GM21529 (cell line): Measurements from ENCODE around the gene ABHD15.

ENCODE experiments used
- ATAC-seq: cut with Tn5 transposase; IDR thresholded peaks from one replicate; pipeline ENCODE4 v1.9.1; 2021; ENCODE audit not compliant: unreplicated experiment

ABHD15 gene, protein sequence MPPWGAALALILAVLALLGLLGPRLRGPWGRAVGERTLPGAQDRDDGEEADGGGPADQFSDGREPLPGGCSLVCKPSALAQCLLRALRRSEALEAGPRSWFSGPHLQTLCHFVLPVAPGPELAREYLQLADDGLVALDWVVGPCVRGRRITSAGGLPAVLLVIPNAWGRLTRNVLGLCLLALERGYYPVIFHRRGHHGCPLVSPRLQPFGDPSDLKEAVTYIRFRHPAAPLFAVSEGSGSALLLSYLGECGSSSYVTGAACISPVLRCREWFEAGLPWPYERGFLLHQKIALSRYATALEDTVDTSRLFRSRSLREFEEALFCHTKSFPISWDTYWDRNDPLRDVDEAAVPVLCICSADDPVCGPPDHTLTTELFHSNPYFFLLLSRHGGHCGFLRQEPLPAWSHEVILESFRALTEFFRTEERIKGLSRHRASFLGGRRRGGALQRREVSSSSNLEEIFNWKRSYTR

DNA sequence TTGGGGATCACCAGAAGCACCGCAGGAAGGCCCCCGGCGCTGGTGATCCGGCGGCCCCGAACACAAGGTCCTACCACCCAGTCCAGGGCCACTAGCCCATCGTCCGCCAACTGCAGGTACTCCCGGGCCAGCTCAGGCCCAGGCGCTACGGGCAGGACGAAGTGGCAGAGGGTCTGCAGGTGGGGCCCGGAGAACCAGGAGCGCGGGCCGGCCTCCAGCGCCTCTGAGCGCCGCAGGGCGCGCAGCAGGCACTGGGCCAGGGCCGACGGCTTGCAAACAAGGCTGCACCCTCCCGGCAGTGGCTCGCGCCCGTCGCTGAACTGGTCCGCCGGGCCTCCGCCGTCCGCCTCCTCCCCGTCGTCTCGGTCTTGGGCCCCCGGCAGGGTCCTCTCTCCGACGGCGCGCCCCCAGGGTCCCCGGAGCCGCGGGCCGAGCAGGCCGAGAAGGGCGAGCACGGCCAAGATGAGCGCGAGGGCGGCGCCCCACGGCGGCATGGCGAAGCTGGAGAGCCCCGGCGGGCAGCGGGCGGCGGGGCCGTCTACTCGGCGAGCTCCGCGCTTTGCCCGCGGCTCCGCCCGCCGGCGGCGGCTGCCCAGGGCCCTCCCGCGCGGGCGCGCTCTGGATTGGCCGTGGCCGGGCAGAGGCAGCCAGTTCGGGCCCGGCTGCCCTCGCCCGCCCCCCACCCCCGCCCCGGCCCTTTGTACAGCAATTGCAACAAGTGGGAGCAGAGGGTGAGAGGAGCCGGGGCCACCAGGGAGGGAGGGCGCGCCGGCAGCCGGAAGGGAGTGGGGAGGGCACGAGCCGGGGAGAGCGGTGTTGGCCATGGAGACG, at the start of gene ABHD15:
TSS of gene ABHD15 (minus strand) at position 565 of the 831 bp plus-strand sequence. CDS start at position 494, 71 bp downstream.
- ATAC-seq, result peak; percentile 21

DNA sequence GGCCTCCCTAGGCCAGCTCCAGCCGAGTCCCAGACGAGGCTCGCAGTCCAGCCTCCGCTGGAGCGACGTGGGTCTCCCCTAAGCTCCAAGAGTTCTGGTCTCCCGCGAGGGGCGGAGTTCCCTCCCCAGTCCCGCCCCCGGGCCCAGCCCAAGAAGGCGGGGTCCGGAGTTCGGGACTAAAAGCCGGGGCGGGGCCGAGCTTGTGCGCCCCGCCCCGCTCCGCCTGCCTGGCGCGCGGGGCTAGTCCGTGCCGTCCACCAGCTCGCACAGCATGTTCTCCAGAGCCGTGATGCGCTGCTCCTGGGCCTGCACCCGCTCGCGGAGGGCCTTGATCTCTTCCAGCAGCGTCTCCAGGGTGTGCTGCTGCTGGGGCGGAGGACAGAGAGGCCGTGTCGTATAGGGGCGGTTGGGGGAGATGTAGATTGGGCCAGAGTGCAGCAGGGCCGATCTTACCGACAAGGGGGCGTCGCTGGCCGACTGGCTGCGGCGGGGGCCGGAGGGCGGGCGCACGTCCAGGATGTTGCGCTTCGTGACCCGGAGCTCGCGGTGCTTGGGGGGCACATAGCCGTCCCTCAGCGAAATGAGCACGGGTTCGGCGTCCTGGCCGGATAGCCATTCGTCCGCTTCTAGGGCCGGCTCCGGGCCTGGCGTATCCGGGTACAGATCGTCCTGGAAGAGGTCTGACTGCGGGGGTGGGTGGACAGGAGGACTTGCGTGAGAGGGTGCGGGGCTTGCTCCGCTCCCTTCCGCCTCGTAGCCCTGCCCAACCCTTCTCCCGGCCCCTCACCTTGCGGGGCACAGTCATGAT, 48.9 kb upstream of the ABHD15 start:
- ATAC-seq, result peak; percentile 61

DNA sequence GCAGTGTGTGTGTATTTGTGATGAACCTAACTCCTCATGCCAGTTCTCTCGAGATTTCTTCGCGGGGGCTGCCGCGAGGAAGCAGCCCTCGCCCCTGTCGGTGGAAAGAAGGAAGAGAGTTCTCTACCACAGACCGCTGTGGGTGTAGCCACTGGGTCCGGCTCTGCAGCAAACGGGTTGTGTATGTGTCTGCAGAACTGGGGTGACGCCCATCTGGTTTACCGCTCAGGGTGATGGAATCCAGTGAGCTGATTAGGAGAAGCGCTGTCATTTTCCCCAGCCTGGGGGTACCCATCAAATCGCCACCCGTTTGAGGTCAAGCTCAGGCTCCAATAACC, 48.2 kb upstream of the ABHD15 start:
- ATAC-seq, result no peak

DNA sequence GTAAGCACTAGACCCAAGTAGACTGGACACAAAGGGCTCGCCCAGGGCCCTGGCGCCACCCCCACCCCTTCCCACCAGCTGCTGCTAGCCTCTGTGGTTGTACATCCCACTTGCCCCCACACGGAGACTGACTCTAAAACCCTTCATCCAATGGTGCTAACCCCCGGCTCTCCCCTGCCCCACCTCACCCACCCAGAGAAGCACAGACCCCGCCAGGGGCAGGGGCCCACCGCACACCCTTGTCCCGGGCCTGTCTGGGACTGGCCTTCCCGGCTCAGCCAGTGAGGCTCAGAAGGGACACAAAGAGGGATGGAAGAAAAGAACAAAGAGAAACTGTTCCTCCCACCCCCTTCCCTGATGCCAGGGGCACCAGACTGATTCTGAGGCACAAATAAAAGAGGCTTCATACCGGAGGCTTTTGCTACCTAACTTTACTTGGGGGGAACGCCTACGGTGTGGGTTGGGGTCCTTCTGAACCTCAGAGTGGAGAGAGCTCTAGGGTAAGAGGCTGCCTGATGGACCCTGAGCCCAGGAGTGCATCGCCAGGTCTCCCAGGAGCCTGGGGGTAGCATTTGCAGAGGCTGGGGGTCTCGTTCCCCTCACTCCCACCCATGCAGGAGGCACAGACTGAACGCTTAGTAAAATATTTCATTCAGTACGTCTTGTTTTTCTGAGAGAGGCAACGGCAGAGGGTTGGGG, 47.7 kb upstream of the ABHD15 start:
- ATAC-seq, result no peak

DNA sequence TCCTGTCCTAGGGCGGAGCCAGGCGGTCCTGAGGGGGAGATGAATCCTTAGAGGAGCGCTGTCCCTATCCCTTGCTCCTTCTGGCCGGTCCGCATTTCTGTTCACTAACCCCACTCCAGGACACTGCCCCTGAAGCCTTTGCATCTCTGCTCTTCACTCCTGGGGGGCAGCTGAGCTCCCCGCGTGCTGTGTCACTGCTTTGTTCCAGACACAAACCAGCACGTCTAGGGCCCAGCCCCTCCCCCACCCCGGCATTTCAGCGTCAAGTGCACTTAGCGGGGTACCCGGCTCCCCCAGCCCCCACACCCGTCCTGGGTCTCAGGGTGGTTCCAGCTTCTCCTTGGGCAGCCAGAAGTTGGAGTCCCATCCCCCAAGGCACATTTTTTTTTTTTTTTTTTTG, 47.0 kb upstream of the ABHD15 start:
- no peak for ATAC-seq

DNA sequence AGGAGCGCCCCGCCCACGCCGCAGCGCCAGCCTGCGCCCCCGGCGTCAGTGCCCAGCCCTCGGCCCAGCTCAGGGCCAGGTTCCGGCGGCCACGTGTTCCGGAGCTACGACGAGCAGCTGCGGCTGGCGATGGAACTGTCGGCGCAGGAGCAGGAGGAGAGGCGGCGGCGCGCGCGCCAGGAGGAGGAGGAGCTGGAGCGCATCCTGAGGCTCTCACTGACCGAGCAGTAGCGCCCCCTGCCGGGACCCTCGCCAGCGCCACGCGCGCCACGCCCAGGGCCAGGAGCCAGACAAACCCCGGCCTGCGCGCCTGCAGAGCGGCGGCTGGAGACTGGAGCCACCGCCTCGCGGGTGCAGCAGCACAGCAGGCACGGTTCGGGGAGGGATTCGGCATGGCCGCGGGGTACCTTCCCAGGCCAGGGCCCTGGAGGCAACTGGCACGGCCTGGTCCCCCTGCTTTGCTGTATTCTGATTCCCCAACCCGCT, 46.6 kb upstream of the ABHD15 start:
- ATAC-seq, result no peak

DNA sequence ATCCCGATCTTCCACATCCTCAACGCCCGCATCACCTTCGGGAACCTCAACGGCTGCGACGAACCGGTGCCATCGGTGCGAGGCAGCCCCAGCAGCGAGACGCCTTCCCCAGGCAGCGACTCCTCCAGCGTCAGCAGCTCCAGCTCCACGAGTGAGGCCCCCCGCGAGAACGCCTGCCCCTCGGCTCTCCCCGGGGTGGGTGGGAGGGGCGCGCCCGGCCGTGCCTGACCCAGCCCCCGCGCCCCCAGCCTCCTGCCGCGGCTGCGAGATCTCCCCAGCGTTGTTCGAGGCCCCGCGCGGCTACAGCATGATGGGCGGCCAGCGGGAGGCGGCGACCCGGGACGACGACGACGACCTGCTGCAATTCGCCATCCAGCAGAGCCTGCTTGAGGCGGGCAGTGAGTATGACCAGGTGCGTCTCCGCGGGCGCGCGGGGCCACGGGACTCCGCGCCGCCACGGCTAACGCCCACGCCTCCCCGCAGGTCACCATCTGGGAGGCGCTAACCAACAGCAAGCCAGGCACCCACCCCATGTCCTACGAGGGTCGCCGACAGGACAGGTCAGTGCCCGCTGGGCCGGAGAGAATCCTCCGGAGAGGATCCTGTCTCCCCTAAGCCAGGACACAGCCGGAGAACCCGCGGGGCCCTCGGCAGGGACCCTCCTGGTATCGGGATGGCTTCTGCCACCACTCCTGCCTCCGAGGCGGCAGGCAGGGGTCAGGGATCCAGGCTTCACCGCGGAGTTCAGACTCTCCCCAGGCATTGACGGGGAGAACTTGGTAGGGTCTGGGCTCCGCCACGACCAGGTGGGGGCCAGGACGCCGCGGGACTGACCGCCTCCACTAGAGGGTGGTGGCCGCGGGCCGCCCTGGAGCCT, 45.8 kb upstream of the ABHD15 start:
- ATAC-seq, result no peak

DNA sequence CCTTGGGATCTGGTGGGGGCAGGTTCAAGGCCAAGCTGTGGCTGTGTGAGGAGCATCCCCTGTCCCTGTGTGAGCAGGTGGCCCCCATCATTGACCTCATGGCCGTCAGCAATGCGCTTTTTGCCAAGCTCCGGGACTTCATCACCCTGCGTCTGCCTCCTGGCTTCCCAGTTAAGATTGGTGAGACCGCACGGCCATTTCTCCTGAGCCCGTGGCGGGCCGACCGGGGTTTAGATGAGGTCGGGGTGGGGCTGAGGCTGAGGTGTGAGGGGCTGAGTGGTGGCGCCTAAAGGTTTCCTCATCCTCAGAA, 45.2 kb upstream of the ABHD15 start:
- ATAC-seq, result no peak

DNA sequence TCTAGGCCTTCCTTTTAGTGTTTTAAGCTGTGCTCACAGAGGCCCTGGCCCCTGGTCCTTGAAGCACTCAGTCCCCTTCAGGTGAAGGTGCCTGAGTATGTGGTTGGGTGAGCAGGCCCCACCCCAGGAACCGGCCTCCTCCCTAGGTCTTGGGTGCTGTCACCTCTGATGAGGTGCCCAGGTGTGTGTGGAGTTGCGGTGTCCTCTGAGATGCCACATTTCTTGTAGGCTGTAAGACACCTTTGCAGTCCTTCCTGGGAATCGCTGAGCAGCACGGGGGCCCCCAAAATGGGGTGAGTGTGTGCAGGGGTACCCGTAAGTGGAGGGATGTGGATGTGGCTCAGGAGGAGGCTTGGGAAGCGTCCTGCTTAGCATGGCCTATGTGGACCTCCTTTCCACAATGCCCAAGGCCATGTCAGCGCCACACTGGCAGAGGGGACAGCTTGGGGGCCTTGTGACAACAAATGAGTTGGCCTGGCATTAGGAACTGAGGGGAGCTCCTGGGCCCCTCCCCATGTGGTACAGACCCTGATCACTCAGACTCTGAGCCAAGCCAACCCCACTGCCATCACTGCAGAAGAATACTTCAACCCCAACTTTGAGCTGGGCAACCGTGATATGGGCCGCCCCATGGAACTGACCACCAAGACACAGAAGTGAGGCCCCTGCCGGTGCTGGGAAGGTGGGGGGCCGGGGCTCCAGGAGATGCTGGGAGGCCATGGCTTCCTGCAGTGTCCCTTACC, 44.7 kb upstream of the ABHD15 start:
- ATAC-seq, result no peak

DNA sequence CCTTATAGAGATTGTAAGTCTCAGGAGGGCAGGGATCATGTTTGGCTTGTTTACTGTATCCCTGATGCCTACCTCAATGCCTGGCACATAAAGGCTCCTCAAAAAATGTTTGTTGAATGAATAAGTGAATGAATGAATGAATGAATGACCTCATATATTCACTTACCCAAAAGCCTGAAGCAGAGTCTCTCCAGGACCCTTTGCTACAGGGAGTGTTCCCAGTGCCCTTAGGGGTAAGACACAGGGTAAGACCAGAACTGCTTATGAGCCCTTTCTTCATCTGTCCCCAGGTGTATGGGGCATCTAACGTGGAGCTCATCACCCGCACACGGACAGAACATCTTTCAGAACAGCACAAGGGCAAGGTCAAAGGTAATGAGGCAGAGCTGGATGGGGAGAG, 43.6 kb upstream of the ABHD15 start:
- ATAC-seq, result no peak

DNA sequence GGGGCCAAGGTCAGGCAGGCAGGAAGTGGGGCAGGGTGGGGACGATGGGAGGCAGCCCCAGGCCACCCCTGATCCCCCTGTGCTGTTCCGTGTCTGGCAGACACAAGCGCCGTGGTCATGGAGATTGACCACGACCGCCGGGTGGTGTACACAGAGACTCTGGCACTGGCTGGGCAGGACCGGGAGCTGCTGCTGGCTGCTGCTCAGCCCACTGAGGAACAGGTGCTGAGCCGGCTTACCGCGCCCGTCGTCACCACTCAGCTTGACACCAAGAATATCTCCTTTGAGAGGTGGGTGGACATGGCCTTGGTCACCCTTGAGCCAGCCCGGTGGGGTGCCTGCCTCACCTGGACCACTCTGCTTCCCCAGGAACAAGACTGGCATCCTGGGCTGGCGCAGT, 42.1 kb upstream of the ABHD15 start:
- no peak for ATAC-seq

DNA sequence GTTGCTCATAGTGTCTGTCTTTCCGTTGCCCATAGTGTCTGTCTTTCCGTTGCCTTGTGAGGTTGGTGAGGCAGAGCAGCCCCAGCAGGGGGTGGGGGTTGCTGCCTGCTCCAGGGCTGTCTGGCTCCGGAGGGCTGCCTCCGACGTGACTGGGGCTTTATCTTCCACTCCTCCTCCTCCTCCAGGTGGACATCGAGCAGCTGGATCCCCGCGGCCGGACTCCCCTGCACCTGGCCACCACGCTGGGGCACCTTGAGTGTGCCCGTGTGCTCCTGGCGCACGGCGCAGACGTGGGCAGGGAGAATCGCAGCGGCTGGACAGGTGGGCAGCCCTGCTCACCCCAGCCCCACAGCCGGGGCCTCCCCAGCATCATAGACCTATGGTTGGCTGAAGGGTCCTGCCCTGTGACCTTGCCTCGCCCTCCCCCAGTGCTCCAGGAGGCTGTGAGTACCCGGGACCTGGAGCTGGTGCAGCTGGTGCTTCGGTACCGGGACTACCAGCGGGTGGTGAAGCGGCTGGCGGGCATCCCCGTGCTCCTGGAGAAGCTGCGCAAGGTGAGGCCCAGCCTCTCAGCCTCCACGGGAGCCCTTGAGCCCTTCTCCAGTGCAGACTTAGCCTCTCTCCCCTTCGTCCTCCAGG, 40.8 kb upstream of the ABHD15 start:
- ATAC-seq, result no peak

DNA sequence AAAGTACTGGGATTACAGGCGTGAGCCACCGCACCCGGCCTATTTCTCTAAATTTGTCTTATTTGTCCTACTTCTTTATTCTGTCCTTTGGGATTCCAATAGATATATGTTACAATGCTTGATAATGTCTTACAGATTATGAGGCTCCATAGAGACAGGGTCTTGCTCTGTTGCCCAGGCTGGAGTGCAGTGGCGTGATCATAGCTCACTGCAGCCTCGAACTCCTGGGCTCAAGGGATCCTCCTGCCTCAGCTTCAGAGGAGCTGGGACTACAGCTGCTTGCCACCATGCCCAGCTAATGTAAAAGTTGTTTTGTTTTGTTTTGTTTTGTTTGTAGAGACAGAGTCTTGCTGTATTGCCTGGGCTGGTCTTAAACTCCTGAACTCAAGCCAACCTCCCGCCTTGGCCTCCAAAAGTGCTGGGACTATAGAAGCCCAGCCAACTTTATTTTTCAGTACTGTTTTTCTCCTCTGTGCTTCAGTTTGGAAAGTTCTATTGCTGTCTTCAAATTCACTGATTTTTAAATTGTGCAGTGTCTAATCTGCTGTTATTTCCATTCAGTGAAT, 36.4 kb upstream of the ABHD15 start:
- ATAC-seq, result no peak

DNA sequence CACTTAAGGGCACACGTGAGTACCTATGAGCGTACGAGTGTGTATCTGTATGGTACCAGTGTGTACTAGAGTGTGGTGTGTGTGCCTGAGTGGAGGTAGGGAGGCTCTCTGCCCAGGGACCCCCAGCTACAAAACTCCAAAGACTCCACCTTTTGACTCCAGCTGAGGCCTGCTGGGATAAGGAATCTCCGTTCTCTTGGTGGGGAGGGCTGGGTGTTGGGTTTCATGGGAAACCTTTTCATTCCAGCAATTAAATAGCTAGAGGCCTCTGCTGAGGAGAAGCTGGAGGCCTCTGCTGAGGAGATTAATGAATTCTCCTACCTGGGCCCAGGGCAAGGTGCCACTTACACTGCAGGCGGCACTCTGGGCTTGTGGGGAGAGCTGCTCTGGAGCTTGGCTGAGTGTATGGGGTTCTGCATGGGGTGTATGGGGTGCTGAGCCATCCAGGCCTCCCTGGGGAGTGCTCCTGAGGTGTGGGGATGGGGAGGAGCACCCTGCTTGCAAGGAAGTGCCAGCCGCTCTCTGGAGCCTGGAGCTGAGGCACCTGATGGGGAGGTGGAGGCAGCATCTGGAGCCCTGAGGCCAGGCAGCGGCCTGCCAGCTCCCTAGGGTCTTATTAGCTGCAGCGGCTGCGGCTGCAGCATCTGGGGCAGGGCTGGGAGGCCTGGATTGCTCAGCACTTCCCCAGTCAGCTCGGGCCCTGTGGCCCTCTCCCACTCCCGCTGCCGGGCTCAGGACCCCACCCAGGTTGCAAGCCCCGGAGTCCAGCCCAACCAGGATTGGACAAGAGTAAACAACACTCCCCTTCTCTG, 30.7 kb upstream of the ABHD15 start:
- no peak for ATAC-seq

DNA sequence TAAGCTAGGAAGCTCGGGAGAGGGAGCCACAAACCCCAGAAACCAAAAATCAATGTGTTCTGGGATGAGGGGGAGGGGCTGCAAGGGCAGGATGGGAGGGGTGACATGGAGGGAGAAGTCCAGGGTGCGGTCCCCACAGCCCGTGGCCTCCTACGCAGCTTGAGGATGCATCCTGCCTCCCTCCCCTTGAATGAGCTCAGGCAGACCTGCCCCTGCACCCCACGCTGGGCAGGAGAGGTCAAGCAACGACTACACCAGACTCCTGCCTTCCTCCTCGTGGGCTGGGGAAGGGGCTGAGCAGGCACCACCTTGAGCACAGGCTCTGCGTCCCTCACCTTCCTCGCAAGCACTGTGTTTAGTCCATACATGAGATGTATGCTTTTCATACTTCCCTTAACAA, 30.0 kb upstream of the ABHD15 start:
- no peak for ATAC-seq

DNA sequence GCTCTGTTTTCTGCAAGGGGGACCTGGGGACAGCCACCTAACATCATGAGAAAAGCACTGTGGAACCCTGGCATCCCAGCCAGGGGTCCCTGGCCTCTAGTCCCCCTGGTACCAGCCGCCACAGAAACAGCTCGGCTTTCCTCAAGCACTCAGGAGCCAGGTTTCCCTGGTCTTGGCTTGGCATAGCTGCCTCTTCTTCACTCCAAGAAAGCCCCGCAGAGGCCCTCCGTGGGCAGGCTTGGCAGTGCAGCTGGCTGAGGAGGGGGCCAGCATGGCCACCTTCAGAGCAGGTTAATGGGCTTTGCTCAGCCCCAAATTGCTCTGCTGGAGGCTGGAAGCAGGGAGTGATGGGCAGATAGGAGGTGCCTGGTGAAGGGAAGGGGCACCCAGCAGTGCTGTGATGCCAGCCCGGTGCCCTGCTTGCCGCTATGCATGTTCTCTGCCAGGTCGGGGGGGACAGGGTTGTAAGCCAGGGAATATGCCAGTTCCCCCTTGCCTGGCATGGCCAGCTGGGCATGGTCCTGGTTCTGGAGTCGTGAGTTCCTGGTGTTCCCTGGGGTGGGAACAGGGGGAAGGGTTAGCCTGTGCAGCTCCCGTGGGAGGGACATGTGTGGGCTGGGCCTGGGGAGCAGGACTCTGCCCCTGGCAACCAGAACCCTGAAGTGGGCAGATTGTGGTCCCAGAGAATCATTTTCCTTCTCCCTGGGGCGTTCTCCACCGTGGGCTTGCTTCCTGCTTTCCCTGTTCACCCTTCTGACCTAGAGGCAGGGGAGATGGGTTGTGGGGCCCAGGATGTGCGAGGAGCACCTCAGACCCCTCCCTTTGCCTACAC, 29.3 kb upstream of the ABHD15 start:
- ATAC-seq, result no peak
